ENCODE data around the gene DIDO1.
"Not testable (repeated sequence)": the region's sequence is repeated elsewhere in the genome, so short reads cannot be mapped to it uniquely, and the experiment has no call there.

The DIDO1 gene

GRCh38 chr20:62852841-62853240 is 73.5 kb downstream of the DIDO1 start:
- no peak for DNase-seq (ENCODE audit: low read depth)

DNA sequence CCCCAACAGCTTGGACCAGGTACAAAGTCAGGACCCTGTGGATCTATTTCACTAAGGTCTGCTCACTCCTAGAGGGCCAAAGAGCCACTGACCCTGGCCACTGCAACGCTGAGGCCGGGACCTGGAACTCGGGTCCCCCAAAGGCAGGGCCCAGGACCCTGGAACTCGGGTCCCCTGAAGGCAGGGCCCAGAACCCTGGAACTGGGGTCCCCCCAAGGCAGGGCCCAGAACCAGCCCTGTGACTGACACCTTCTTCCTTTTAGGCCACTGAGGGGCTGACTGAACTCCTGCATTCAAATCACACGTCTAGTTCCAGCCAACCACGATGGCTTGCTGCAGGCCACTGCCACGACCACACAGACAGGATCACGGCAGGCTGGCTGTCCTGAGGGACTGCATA is 74.1 kb downstream of the DIDO1 start:
- DNase-seq (ENCODE audit: low read depth) = no peak

GRCh38 chr20:62850333-62850974 is 75.9 kb downstream of the DIDO1 start:
- no peak for DNase-seq (ENCODE audit: low read depth)

DNA sequence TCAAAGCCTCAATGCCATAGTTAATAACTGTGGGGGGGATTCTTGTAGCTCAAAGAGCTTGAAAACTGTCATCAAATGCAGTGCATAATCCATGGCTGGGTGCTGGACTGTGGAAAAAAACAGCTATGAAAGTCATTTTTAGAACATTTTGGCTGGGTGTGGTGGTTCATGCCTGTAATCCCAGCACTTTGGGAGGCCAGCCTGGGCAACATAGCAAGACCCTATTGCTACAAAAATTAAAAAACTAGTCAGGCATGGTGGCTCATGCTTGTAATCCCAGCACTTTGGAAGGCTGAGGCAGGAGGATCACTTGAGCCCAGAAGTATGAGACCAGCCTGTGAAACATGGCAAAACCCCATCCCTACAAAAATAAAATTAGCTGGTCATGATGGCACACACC is 76.9 kb downstream of the DIDO1 start:
- DNase-seq (ENCODE audit: low read depth) = no peak

DNA sequence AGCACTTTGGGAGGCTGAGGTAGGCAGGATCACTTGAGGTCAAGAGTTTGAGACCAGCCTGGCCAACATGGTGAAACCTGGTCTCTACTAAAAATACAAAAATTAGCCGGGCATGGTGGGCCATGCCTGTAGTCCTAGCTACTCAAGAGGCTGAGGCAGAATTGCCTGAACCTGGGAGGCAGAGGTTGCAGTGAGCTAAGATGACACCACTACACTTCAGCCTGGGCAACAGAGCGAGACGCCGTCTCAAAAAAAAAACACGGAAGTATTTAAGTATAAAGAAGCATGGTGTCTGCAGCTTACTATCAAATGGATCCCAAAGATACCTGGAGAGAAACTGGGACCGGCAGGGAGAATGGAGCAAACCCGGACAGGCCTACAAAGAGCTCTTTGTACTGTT is 77.4 kb downstream of the DIDO1 start:
- DNase-seq (ENCODE audit: low read depth) = not testable (repeated sequence)

GRCh38 chr20:62846166-62846890 is 80.0 kb downstream of the DIDO1 start:
- DNase-seq (ENCODE audit: low read depth) = no peak

DNA sequence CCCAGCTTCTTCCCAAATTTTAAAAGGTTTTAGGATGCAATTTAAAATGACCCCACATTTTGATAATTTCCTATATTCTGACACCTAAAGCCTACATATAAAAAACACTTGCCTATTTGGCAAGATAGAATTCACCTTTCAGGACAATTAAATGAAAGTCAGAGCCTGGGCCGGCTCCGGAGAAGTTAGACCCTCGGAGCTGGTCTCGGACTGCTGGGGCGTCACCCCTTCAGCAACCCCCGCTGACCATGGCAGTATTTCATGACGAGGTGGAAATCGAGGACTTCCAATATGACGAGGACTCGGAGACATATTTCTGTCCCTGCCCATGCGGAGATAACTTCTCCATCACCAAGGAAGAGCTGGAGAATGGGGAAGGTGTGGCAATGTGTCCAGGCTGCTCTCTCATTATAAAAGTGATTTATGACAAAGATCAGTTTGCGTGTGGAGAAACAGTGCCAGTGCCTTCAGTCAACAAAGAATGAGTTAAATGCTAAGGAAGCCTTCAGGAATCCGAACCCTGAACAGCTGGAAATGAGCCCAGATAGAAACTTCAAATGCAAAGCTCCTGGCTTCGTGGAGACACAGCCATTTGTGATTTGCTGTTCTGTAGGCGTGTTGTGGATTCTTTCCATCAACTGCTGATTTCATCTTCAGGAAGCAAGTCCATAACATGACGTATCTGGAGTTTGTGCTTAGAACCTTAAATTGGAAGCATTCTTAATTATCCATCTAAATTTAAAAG is 80.7 kb downstream of the DIDO1 start:
- DNase-seq (ENCODE audit: low read depth) = no peak

DNA sequence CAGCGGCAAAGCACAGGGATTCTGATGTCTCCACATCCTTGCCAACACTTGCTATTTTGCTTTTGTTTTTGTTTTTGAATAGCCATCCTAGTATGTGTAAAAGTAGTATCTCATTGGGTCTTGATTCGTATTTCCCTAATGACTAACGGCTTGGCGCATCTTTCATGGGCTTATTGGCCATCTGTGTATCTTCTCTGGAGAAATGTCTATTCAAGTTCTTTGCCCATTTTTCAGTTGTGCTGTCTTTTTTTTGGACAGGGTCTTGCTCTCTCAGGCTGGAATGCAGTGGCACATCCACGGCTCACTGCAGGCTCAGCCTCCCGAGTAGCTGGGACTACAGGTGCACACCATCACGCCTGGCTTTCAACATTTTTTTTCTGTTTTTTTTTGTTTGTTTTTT is 82.1 kb downstream of the DIDO1 start:
- no peak for DNase-seq (ENCODE audit: low read depth)

DNA sequence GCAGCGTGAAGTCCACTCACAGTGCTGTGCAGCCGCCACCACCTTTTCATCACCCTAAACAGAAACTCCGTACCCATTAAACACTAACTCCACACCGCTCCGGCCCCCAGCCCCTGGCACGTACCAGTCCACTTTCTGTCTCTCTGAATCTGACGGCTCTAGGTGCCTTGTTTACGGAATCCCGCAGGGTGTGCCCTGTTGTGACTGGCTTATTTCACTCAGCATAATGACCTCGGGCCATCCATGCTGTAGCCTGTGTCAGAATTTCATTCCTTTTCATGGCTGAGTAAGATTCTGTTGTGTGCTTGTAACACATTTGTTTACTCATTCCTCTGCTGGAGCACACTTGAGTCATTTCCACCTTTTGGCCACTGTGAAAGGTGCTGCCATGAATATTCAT is 82.6 kb downstream of the DIDO1 start:
- no peak for DNase-seq (ENCODE audit: low read depth)

GRCh38 chr20:62841705-62842212 is 84.5 kb downstream of the DIDO1 start:
- DNase-seq (ENCODE audit: low read depth) = no peak

DNA sequence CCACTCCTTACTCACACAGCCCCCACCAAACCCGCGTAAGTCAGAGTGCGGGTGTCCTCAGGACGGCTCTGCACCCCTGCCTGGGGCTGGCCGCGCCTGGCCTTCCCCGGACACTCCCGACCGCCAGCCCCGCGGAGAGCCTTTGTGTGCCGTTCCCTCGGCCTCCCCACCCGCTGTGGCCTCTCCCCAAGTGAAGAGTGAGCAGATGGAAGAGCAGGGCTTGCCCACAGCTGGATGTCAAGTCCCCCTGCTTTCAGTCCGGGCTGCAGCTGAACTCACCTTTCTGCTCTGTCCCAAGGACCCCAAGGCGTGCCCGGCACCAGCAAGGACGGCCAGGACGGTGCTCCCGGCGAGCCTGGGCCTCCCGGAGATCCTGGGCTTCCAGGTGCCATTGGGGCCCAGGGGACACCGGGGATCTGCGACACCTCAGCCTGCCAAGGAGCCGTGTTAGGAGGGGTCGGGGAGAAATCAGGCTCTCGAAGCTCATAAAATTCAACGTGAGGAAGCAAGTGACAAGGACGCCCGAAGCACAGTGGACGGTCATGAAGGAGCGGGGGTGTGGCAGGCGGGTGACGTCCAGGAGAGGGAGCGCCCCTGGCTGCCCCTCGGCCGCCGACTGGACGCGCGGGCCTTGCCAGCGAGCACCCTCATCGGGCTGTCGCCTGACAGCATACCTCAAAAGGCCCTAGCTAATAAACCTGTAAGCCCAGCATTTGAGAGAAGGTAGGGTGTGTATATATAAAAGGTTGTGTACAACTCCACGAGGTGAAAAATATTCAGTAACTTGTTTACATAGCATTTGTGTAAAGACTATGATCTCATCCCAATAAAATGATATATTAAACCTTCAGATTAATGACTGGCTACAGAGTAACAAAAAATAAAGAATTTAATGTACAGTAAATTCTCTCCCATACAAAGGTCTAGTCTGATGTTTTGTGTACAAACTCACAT is 85.8 kb downstream of the DIDO1 start:
- DNase-seq (ENCODE audit: low read depth) = no peak

DNA sequence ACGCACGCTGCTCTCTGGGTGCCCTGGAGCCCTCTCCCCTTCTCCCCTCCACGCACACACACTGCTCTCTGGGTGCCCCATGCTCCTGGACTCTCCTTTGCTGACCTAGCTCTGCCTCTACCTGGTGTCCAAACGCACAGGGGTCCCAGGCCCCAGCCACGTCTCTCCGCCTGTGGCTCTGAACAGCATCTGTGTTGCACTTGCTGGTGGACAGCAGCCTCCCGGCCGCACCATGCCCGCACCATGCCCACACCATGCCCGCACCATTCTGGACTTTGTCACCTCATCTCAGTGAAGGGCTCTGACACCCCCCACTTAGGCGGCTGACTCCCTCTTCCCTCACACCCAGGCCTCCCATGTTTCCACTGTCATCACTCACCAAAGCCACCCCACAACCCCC is 86.5 kb downstream of the DIDO1 start:
- DNase-seq (ENCODE audit: low read depth) = no peak

DNA sequence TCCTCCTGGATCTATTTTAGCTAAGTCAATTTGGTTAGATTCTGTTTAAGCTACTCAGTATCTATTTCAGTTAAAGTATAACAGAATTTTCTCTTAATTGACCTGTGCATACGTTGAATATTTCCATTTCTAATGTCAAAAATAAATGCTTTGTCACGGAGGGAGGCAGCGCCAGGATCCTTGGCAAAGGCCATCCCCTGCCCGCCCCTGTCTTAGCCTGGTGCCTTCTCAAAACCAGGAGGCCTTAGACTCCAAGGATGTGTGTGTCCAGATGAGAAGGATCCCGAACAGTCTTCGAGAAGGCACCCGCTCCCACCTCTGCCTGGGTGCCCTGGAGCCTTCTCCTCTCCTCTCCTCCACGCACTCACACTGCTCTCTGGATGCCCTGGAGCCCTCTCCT is 87.0 kb downstream of the DIDO1 start:
- DNase-seq (ENCODE audit: low read depth) = no peak

DNA sequence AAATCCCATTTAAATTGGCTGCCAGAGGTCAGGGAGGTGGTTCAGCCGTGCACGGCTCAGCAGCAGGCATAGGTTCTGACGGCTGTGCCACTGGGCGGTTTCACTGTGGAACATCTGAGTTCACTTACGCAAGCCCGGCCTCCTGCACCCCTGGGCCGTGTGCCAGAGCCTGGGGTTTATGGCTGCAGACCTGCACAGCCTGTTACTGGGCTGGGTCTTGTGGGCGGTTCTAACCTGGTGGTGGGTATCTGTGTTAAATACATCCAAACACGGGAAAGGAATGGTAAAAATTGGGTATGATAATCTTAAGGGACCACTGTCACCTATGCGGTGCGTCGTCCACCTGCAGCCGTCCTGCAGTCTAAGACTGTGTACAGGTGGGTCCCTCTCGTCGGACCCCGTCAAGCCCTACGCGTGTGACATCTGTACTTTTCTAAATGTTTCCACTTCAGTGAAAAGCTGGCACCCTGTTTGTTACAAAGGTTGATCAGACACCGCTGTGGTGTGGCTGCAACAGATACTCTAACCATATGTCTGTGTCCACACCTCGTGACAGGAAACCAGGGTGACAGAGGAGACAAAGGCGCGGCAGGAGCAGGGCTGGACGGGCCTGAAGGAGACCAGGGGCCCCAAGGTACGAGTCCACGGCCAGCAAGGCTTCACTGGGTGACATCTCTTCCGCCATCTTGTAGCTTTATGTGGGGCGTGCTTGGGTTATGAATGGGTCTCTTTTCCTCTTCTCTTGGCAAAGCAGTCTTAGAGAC is 88.0 kb downstream of the DIDO1 start:
- no peak for DNase-seq (ENCODE audit: low read depth)

DNA sequence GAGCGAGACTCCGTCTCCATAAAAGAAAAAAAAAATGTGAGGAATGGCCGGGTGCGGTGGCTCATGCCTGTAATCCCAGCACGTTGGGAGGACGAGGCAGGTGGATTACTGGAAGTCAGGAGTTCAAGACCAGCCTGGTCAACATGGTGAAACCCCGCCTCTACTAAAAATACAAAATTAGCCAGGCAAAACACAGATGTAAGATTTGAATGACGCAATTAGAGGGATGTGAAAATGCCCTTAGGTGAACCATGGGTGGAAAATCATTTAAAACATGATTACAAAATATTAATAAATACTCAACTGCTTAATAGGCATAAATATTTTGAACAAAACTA is 88.5 kb downstream of the DIDO1 start:
- DNase-seq (ENCODE audit: low read depth) = no peak

- no peak for DNase-seq (ENCODE audit: low read depth)
Measured at GRCh38 chr20:62836967-62837490, 89.3 kb downstream of the DIDO1 start.

GRCh38 chr20:62835931-62836861 is 90.1 kb downstream of the DIDO1 start:
- no peak for DNase-seq (ENCODE audit: low read depth)

- no peak for DNase-seq (ENCODE audit: low read depth)
Measured at GRCh38 chr20:62834967-62835730, 91.2 kb downstream of the DIDO1 start.

DNA sequence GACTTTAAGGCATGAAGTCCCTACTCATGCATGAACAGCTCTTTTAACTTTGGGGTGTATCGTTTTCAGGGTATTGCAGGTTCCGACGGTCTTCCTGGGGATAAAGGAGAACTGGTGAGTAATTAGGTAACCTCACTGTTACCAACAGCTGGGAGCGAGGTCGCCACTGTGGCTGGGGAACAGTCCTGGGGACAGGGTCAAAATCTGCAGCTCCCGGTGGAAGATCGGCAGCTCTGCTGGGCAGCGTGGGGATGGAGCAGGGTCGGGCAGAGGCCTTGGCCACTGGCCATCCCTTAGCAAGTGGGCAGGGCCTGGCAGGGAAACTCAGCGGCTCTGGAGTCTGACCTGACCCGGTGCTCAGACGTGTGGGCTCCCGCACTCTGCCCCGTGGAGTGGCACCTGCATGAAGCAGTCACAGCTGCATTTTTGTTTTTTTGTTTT is 93.3 kb downstream of the DIDO1 start:
- no peak for DNase-seq (ENCODE audit: low read depth)

Measured in activated T-cell treated with anti-CD3 and anti-CD28 coated beads for 1 hour (primary cell).